Midbrain (tissue), 1 donor: ENCODE measurements around the gene KCNK4.

ENCODE experiments used
- DNase-seq: peaks from one replicate; lab custom pipeline; 2025; lab: John Stamatoyannopoulos, UW

Gene KCNK4

DNA sequence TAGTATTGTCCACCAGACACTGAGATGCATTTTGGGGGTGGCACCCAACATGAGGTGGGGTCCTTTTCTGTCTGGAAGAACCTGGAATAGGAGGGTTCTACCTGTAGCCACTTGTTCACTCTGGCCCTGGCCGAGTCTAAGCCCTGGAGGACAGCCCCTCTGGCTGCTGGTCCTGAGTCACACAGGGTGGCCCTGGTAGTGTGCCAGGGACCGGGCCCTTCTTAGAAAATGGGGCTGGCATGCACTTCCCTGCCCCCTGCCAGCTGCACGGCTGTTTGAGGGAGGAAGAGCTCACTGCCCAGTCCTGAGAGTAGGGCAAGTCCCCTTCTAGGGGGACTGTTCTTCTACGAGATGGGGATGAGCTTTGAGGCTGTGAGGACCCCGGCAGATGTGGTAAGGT is 37.6 kb upstream of the KCNK4 start:
- DNase-seq, result peak; percentile 66

GRCh38 chr11:64254326-64254725 is 36.8 kb upstream of the KCNK4 start:
- DNase-seq, result no peak

GRCh38 chr11:64255135-64256128 is 35.7 kb upstream of the KCNK4 start:
- DNase-seq, result no peak

DNA sequence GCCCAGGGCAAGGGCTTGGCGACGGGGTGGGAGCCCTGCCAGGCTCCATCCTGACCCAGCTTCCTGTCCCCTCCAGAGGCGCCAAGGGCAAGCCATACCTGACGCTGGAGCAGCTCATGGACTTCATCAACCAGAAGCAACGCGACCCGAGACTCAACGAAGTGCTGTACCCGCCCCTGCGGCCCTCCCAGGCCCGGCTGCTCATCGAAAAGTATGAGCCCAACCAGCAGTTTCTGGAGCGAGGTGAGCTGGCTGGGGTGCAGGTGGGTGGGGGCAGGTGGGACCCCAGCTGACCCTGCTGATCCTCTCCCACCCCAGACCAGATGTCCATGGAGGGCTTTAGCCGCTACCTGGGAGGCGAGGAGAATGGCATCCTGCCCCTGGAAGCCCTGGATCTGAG is 34.8 kb upstream of the KCNK4 start:
- DNase-seq, result no peak

GRCh38 chr11:64258356-64258755 is 32.7 kb upstream of the KCNK4 start:
- no peak for DNase-seq

DNA sequence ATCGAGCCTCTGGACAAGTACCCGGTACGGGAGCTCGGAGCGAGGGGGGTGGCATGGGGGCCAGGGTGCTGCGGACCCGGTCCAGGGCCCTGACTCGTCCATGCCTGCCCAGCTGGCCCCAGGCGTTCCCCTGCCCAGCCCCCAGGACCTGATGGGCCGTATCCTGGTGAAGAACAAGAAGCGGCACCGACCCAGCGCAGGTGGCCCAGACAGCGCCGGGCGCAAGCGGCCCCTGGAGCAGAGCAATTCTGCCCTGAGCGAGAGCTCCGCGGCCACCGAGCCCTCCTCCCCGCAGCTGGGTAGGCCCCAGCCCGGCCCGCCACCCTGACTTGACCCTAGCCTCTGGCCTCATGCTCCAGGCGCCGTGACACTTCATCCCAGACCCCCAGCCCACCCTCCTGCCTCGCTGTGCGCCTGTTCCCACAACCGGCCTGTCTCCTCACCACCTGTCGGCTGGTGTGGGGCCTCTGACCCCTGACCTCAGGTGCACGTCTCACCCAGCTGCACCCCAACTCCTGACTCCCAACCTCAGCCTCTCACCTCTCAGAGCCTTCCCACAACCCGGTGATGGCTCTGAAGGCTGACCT is 32.1 kb upstream of the KCNK4 start:
- no peak for DNase-seq

- DNase-seq, result no peak
These were observed 31.5 kb upstream of the KCNK4 start for GRCh38 chr11:64259533-64260067.

DNA sequence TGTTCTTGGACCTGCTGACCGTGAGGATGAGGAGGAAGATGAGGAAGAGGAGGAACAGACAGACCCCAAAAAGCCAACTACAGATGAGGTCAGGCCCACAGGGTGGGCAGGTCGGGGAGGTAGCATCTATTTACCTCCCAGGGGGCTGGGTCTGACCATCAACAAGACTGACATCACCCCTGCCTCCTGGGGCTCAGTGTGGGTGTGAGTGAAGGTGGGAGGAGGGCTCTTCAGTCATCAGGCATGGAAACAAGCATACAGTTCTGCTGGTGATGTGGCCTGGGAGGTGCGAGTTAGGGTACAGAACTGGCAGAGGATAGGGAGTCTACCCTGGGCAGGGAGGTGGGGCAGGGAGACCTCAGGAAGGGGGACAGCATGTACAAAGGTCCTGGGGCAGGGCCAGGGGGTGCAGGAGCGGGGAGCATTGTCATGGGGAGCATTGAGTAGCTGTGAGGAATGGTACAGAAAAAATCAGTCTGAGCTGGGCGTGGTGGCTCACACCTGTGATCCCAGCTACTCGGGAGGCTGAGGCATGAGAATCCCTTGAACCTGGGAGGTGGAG is 30.9 kb upstream of the KCNK4 start:
- DNase-seq, result no peak

GRCh38 chr11:64261556-64262080 is 29.5 kb upstream of the KCNK4 start:
- no peak for DNase-seq

GRCh38 chr11:64262271-64263002 is 28.7 kb upstream of the KCNK4 start:
- DNase-seq, result no peak

DNA sequence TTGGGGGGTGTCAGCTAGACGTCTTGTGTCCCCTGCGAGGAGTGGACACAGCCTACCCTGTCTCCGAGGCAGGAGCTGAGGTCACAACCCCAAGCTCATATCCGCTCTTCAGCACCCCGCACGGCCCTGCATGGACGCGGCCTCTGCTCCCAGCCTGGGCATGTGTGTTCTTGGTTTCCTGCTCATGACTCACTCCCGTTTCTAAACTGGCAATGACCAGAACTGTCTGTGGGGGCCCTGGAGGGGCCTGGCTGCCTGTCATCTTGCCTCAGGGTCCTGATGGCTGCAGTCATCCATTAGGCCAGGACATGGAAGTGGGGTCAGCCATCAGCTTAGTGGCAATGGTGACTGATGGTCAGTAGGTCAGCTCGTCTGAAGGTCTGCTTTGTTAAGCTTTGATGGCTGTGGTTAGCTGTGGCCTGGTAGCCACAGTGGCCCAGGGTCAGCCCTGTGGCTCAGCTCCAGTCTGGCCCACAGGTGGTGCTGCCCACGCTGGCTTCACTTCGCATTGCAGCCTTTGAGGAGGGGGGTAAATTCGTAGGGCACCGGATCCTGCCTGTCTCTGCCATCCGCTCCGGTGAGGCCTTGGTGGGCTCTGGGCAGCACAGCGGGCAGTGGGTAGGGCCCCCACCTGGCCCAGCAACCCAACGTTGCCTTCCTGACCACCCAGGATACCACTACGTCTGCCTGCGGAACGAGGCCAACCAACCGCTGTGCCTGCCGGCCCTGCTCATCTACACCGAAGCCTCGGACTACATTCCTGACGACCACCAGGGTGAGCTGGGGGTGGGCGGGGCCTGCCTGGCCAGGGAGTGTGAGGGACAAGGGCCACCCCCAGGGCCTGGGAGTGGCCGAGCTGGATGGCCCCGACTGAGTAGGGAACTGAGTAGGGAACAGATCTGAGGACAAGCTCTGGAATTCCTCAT is 27.8 kb upstream of the KCNK4 start:
- DNase-seq, result no peak

DNA sequence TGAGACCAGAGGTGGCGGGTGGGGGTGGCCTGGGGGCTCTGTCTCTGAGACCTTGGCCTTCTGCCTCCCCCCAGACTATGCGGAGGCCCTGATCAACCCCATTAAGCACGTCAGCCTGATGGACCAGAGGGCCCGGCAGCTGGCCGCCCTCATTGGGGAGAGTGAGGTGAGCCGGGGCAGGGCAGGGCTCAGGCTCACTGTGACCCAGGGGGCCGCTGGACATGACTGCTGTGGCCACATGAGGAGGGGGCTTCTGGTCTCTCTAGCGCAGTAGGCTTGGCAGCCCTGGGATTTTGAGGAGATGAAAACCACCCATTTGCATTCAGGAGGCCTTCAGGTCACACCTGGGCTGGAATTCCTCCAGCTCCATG is 27.2 kb upstream of the KCNK4 start:
- DNase-seq, result no peak

DNA sequence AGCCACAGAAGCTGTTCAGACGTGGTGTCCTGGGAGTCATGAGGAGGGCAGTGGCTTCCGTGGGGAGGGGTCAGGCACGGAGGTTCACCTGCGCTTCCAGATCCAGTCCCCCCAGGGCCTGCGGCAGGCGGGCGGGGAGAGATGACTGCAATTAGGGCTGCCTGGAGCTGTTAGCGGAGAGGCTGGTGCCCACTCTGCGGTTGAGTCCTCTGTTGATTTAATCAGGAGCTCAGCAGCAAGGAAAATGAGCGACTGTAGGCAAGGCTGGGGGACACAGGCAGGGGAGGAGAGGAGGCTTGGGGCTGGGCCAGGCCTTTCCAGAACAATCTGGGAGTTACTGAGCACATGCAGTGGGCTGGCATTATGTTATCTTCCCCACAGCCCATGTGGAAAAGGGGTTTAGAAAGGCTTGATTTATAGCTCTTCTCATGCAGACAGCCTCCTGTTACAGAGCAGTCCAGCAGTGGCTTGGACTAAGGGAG is 26.7 kb upstream of the KCNK4 start:
- DNase-seq, result no peak

GRCh38 chr11:64265176-64266160 is 25.6 kb upstream of the KCNK4 start:
- DNase-seq, result no peak

DNA sequence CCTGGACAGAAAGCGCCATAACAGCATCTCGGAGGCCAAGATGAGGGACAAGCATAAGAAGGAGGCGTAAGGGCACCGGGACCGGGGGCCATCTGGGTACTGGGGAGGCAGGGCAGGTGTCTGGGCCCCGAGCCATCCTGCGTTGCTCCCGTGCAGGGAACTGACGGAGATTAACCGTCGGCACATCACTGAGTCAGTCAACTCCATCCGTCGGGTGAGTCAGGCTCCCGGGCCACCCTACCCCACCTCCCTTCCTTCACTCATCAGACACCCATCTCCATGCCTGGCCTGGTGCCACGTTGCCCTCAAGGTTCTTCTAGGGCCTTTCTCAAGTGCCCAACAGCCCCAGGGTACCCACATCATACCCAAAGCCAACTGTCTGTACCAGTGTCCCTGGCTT is 24.8 kb upstream of the KCNK4 start:
- no peak for DNase-seq

GRCh38 chr11:64267207-64267945 is 23.7 kb upstream of the KCNK4 start:
- DNase-seq, result no peak

DNA sequence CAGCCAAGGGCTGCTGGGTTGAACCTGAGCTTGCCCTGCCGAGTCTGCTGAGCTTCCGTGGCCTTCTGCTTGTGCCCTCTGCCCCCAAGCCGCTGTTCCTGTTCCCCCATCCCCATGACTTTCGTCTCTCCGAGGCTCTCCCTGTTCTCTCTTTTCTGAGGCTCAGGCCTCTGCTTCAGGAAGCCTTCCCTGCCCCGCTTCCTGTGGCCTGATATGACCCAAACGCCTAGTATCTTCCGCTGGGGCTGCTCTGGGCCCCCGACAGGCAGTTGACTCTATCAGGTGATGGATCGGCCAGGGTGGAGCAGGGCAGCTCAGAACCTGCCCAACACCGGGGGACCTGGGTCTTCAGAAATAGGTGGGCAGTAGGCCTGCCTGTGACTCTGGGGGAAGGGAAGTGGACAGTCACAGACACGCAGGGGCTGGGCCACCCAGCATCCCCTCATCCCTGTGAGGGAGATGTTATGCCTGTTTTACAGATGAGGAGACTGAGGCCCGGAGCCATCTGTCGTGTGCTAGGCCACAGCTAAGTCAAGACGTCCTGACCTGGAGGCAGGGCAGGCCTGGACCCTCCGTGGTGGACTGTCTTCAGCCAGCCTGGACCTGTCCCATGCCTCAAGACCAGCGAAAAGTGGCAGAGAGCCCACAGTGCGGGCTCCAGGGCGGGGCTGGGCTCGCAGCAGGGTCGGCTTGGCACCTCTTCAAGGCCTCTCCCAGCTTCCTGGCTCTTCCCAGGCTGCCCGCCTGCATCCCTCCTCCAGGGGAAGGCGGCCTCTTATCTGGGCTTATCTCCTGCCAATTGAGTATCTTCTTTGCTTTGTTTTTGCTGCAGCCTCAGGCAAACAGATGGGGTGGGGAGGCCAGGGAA is 22.8 kb upstream of the KCNK4 start:
- DNase-seq, result peak; percentile 14
